B cell (primary cell): Measurements from ENCODE around the gene RIT1. TPM values are rescaled to one million over a fixed set of nuclear protein-coding genes. Genes with fewer than 3 reads are reported as not detected.

ENCODE experiments used
- ATAC-seq: fragments of 200-7000 bp; cut with Tn5 transposase; one replicate; pipeline ENCODE4 v1.10.0; 2021; ENCODE audit warnings: low read depth, mild to moderate bottlenecking, moderate number of reproducible peaks, moderate library complexity
- CTCF ChIA-PET: fragments of 350-600 bp; sonication (Branson Sonifier 250); formaldehyde crosslinking; loops from one replicate; lab custom pipeline; 2021; ENCODE audit warnings: antibody characterized with exemption, inconsistent platforms; lab: Charles Lee
- POLR2A ChIA-PET: fragments of 350-600 bp; sonication (Branson Sonifier 250); formaldehyde crosslinking; loops from one replicate; lab custom pipeline; 2021; ENCODE audit warnings: antibody characterized with exemption; lab: Charles Lee
- DNase-seq: peaks from one replicate; pipeline ENCODE4 v3.0.0; 2013
- H2AFZ ChIP-seq: 2 replicates; pipeline ENCODE4 v1.6.1; 2012; ENCODE audit warnings: mild to moderate bottlenecking, low read depth, low read length; ENCODE audit not compliant: insufficient read depth, poor library complexity, severe bottlenecking
- H3K27ac ChIP-seq, 2 donors: 1 replicate in 1 of 2; 2 replicates in 1 of 2; pipeline ENCODE4 v1.5.1; 2012 to 2013; ENCODE audit warnings: low read length in 2 of 2, mild to moderate bottlenecking in 2 of 2, moderate library complexity in 1 of 2
- H3K27me3 ChIP-seq, 4 experiments: fragments of 200-600 bp in 1 of 4; sonication (generic) in 1 of 4; replicated peaks in 1 of 4; 1 replicate in 2 of 4; 2 replicates in 2 of 4; pipeline versions ENCODE4 v1.6.1 to v1.7.0; 2013 to 2016; ENCODE audit warnings: low read length in 3 of 4, mild to moderate bottlenecking in 2 of 4, mixed read lengths in 1 of 4, moderate library complexity in 1 of 4; ENCODE audit not compliant: insufficient read depth in 4 of 4, control insufficient read depth in 3 of 4; ENCODE audit errors: control extremely low read depth in 1 of 4
- H3K36me3 ChIP-seq, 2 experiments: replicated peaks in 1 of 2; 1 replicate in 1 of 2; 2 replicates in 1 of 2; pipeline versions ENCODE4 v1.6.1 to v1.7.1; 2013; ENCODE audit warnings: low read length in 1 of 2; ENCODE audit not compliant: insufficient read depth in 2 of 2, control insufficient read depth in 1 of 2; ENCODE audit errors: control extremely low read depth in 1 of 2, extremely low read depth in 1 of 2
- H3K4me1 ChIP-seq, 2 donors: fragments of 200-600 bp in 1 of 2; sonication (generic) in 1 of 2; 1 replicate in 1 of 2; 2 replicates in 1 of 2; pipeline versions ENCODE4 v1.5.1 to v1.6.1; 2013 to 2017; ENCODE audit warnings: low read length in 2 of 2; ENCODE audit not compliant: control insufficient read depth in 2 of 2, insufficient read depth in 2 of 2
- H3K4me2 ChIP-seq: replicated peaks from 2 replicates; pipeline ENCODE3; 2012; ENCODE audit warnings: mild to moderate bottlenecking, low read depth, low read length; ENCODE audit not compliant: poor library complexity, severe bottlenecking
- H3K4me3 ChIP-seq, 5 experiments: fragments of 200-600 bp in 1 of 5; sonication (generic) in 1 of 5; 1 replicate in 3 of 5; 2 replicates in 2 of 5; pipeline versions ENCODE4 v1.5.1 to v1.7.0; 2011 to 2016; ENCODE audit warnings: low read length in 4 of 5, mild to moderate bottlenecking in 4 of 5, low read depth in 2 of 5, control low read depth in 1 of 5, moderate library complexity in 1 of 5; ENCODE audit not compliant: insufficient read depth in 1 of 5; ENCODE audit errors: control extremely low read depth in 1 of 5, extremely low read depth in 1 of 5
- H3K79me2 ChIP-seq: fragments of 200-600 bp; sonication (generic); one replicate; pipeline ENCODE4 v1.6.0; 2016; ENCODE audit warnings: low read length; ENCODE audit not compliant: control insufficient read depth, insufficient read depth
- H3K9ac ChIP-seq: fragments of 200-600 bp; sonication (generic); 2 replicates; pipeline ENCODE4 v1.6.1; 2017; ENCODE audit warnings: mild to moderate bottlenecking, low read length, moderate library complexity
- H3K9me3 ChIP-seq, 3 donors: one replicate each; pipeline versions ENCODE4 v1.6.1 to v1.7.1; 2013; ENCODE audit warnings: low read length in 2 of 3; ENCODE audit not compliant: control insufficient read depth in 2 of 3, insufficient read depth in 1 of 3; ENCODE audit errors: control extremely low read depth in 1 of 3
- H4K20me1 ChIP-seq: 2 replicates; pipeline ENCODE4 v1.6.0; 2012; ENCODE audit warnings: mild to moderate bottlenecking, low read length; ENCODE audit not compliant: insufficient read depth, control insufficient read depth, poor library complexity, severe bottlenecking
- H3K27ac Mint-ChIP-seq: one replicate; pipeline ENCODE4 v1.8.0; 2021; ENCODE audit warnings: mixed read lengths
- H3K27me3 Mint-ChIP-seq: one replicate; pipeline ENCODE4 v1.8.0; 2021; ENCODE audit warnings: mixed read lengths
- H3K4me1 Mint-ChIP-seq: one replicate; pipeline ENCODE4 v1.8.0; 2021; ENCODE audit warnings: mixed read lengths
- H3K4me3 Mint-ChIP-seq: one replicate; pipeline ENCODE4 v1.8.0; 2021; ENCODE audit warnings: mixed read lengths
- H3K9me3 Mint-ChIP-seq: one replicate; pipeline ENCODE4 v1.8.0; 2022; ENCODE audit warnings: mixed read lengths; ENCODE audit not compliant: insufficient read depth
- CTCF ChIP-seq: fragments of 200-600 bp; IDR thresholded peaks from one replicate; pipeline ENCODE4 v1.8.0; 2022; ENCODE audit warnings: antibody characterized with exemption, mild to moderate bottlenecking
- EZH2 ChIP-seq: IDR thresholded peaks from 2 replicates; pipeline ENCODE4 v1.6.1; 2012; ENCODE audit warnings: borderline replicate concordance, low read depth, mild to moderate bottlenecking, moderate library complexity, low read length; ENCODE audit not compliant: insufficient read depth, poor library complexity, severe bottlenecking
- WGBS: methylation state at CpG from one replicate; pipeline ENCODE4 v1.1.5; 2013; ENCODE audit warnings: missing lambda C conversion rate; ENCODE audit not compliant: insufficient coverage; 5-methylcytosine and 5-hydroxymethylcytosine counted together
- intact Hi-C: fragments of 100-400 bp; cut with micrococcal nuclease; formaldehyde crosslinking; loops from one replicate; pipeline ENCODE4 v1.10.0; 2022
- polyA plus RNA-seq: library from polyadenylated mRNA; depleted of rRNA; stranded (reverse); fragments of >200 nt; gene quantifications from 2 replicates; pipeline ENCODE4 v1.2.3, GENCODE V29; 2012
- total RNA-seq, 2 donors: library from RNA; stranded (reverse); fragments of 120-200 nt in 1 of 2; gene quantifications; 1 replicate in 1 of 2; 2 replicates in 1 of 2; pipeline versions ENCODE4 v1.2.3 to v1.2.4, GENCODE V29; 2013 to 2022

The RIT1 gene
- total and polyA plus RNA-seq, 2 donors (not counting 1 experiment from before 2014, with no cell fraction given), result 14.2 to 45.7 TPM

DNA sequence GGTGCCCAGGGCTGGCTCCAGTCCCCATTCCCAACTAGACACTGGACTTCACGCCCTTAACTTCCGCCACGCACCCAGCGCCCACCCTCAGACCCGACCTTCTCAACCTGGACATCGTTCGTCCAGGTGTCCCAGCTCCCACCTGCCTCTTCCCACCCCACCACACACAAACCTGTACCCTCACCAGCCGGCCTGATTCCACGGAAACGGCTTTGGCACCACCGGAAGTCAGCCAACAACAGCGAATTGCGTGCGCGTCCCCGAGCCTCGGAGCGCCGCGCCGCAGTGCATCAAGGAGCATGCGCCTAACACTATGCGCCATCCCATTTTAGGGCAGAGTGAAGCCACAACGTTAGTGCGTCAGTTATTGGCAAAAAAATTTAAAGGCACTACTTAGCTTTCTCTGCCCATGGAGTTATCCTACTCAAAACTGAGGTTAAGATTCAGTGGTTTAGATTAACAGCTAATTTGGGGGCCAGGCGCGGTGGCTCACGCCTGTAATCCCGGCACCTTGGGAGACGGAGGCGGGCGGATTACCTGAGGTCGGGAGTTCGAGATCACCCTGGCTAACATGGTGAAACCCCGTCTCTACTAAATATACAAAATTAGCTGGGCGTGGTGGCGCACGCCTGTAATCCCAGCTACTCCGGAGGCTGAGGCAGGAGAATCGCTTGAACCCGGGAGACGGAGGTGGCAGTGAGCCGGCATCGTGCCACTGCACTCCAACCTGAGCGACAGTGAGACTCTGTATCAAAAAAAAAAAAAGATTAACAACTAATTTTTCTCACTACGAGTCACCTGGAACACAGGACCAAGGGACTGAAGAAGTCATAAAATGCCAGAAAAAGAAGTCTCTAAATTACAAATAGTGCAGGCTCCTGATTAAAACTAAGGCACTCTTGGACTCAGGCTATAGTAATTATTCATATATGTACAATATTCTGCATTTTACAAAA lies 53.9 kb downstream of the RIT1 start, which contains the start of gene GON4L:
TSS of gene GON4L (minus strand) at position 240 of the 956 bp plus-strand sequence. CDS start 3,434 bp downstream, outside the sequence.
- Histone ChIP-seq H2AFZ (peak within 1 kb of the TSS; percentile 100), H3K27me3 (peaks cover 0 to 4% (median 2%) of the 10 kb centered on the region in 4 experiments), H4K20me1 (peaks cover 6% of the 10 kb centered on the region), H3K27ac (peak within 1 kb of the TSS; percentile 74 to 90), H3K4me3 (peak within 1 kb of the TSS; percentile 50 to 88 (median 82)), H3K4me2 (peak within 1 kb of the TSS; percentile 96), H3K4me1 (peaks cover 12 to 40% of the 10 kb centered on the region in 2 donors), H3K9ac (peak within 1 kb of the TSS; percentile 93), H3K9me3 (no peaks in the 10 kb centered on the region), H3K36me3 (peaks cover 2 to 24% of the 10 kb centered on the region in 2 experiments), H3K79me2 (peaks cover 45% of the 10 kb centered on the region)
- Mint-ChIP-seq H3K9me3 (no peaks in the 10 kb centered on the region), H3K27ac (peak within 1 kb of the TSS; percentile 97), H3K27me3 (peaks cover 7% of the 10 kb centered on the region), H3K4me3 (peak within 1 kb of the TSS; percentile 98), H3K4me1 (peaks cover 34% of the 10 kb centered on the region)
- 20% methylated on average over 42 of the region's 46 CpGs for WGBS
- ChIA-PET CTCF (interaction anchor here (0.6 to 1.4 kb wide), 3 partner anchors 103 to 644 kb away, joined by 3 read pairs; no protein-coding TSS in a partner anchor), POLR2A (interaction anchor here (0.5 to 1.7 kb wide), 4 partner anchors 127 to 596 kb away, joined by 3 to 11 read pairs (median 4); partner anchors contain the start of gene SCAMP3)
- intact Hi-C loops, result loop anchor here (1.0 to 5.0 kb wide), 9 partner anchors 54 to 1675 kb away; partner anchors contain the start of genes ASH1L, FDPS, KHDC4 and PMF1
- peak; percentile 55 for ATAC-seq
- peak; percentile 93 for DNase-seq
- TF ChIP-seq EZH2 (no peak), CTCF (no peak)
